Coronary artery (tissue), 2 donors: ENCODE measurements around the gene PRPF18.

Source experiments
- DNase-seq: peaks from one replicate; pipeline ENCODE4 v3.0.0-alpha.2; 2017; ENCODE audit warnings: low spot score
- H3K27ac ChIP-seq, 2 donors: fragments of 200-600 bp; sonication (generic); one replicate each; pipeline ENCODE4 v1.5.1; 2016 to 2019
- H3K4me3 ChIP-seq: fragments of 200-600 bp; sonication (generic); 2 replicates; pipeline ENCODE4 v1.5.1; 2016; ENCODE audit warnings: mild to moderate bottlenecking, moderate library complexity
- CTCF ChIP-seq: fragments of 200-600 bp; sonication (generic); IDR thresholded peaks from one replicate; pipeline ENCODE4 v1.5.1; 2019; ENCODE audit warnings: antibody characterized with exemption

The PRPF18 gene

GRCh38 chr10:13637894-13638293 is 51.1 kb downstream of the PRPF18 start:
- Histone ChIP-seq H3K4me3 (no peak overlapping the region), H3K27ac (no peak overlapping the region)
- DNase-seq, result no peak
- TF ChIP-seq CTCF, result no peak

GRCh38 chr10:13642293-13642692 is 55.5 kb downstream of the PRPF18 start:
- no peak for DNase-seq
- no peak overlapping the region for H3K4me3 ChIP-seq
- TF ChIP-seq CTCF, result no peak
- no peak overlapping the region for H3K27ac ChIP-seq

- Histone ChIP-seq H3K27ac (no peak overlapping the region), H3K4me3 (no peak overlapping the region)
- TF ChIP-seq CTCF, result no peak
- no peak for DNase-seq
Observed at GRCh38 chr10:13643016-13643415, 56.3 kb downstream of the PRPF18 start.

GRCh38 chr10:13644866-13645265 is 58.1 kb downstream of the PRPF18 start:
- H3K27ac ChIP-seq, result no peak overlapping the region
- no peak overlapping the region for H3K4me3 ChIP-seq
- no peak for TF ChIP-seq CTCF
- no peak for DNase-seq

GRCh38 chr10:13648425-13648824 is 61.7 kb downstream of the PRPF18 start:
- H3K4me3 ChIP-seq, result no peak overlapping the region
- TF ChIP-seq CTCF, result no peak
- no peak for DNase-seq
- H3K27ac ChIP-seq, result no peak overlapping the region

GRCh38 chr10:13649844-13650520 is 63.2 kb downstream of the PRPF18 start:
- no peak for DNase-seq
- H3K27ac ChIP-seq, result no peak overlapping the region
- no peak for TF ChIP-seq CTCF
- no peak overlapping the region for H3K4me3 ChIP-seq

- DNase-seq, result no peak
- Histone ChIP-seq H3K27ac (no peak overlapping the region), H3K4me3 (no peak overlapping the region)
- no peak for TF ChIP-seq CTCF
Observed at GRCh38 chr10:13650961-13651360, 64.2 kb downstream of the PRPF18 start.
